IgD-negative memory B cell (primary cell): ENCODE measurements around the gene SREK1. TPM values are rescaled to one million over a fixed set of nuclear protein-coding genes. Genes with fewer than 3 reads are reported as not detected.

Source experiments
- H3K27ac Mint-ChIP-seq, 3 donors: one replicate each; pipeline ENCODE4 v1.8.0; 2020 to 2022; ENCODE audit warnings: mild to moderate bottlenecking in 3 of 3, mixed read lengths in 3 of 3, moderate library complexity in 1 of 3
- H3K27me3 Mint-ChIP-seq: one replicate; pipeline ENCODE4 v1.8.0; 2021; ENCODE audit warnings: mixed read lengths
- H3K36me3 Mint-ChIP-seq: one replicate; pipeline ENCODE4 v1.8.0; 2020; ENCODE audit warnings: mild to moderate bottlenecking, mixed read lengths
- H3K4me1 Mint-ChIP-seq, 3 donors: one replicate each; pipeline ENCODE4 v1.8.0; 2020 to 2022; ENCODE audit warnings: mixed read lengths in 3 of 3, mild to moderate bottlenecking in 1 of 3
- H3K4me3 Mint-ChIP-seq, 4 donors: one replicate each; pipeline ENCODE4 v1.8.0; 2020 to 2022; ENCODE audit warnings: mild to moderate bottlenecking in 4 of 4, mixed read lengths in 4 of 4, moderate library complexity in 3 of 4
- H3K9me3 Mint-ChIP-seq, 3 donors: one replicate each; pipeline ENCODE4 v1.8.0; 2020 to 2021; ENCODE audit warnings: mixed read lengths in 3 of 3, mild to moderate bottlenecking in 1 of 3
- polyA plus RNA-seq: library from polyadenylated mRNA; unstranded; fragments of 300-500 nt; fragmentation: Illumina TruSeq; gene quantifications from one replicate; pipeline ENCODE4 v1.2.3, GENCODE V29; 2021

Gene SREK1
- polyA plus RNA-seq, 1 donor from 2014 or later, result 25.9 TPM

GRCh38 chr5:66143473-66144073 lies 527 bp upstream of the SREK1 start:
- no peaks in the 10 kb centered on the region for H3K9me3 Mint-ChIP-seq

GRCh38 chr5:66144834-66145390 lies 812 bp downstream of the SREK1 start:
- Mint-ChIP-seq H3K4me1 (peaks cover 9 to 39% (median 24%) of the 10 kb centered on the region in 3 donors), H3K4me3 (peak overlapping the region; percentile 99 to 100 (median 100)), H3K36me3 (no peaks in the 10 kb centered on the region), H3K27ac (peak overlapping the region; percentile 100), H3K9me3 (no peaks in the 10 kb centered on the region), H3K27me3 (peaks cover 1% of the 10 kb centered on the region)

More at GRCh38 chr5:66143473-66144073, 527 bp upstream of the SREK1 start:
- Mint-ChIP-seq H3K27ac (peak overlapping the region; percentile 100), H3K36me3 (no peaks in the 10 kb centered on the region), H3K4me3 (peak overlapping the region; percentile 99 to 100 (median 100)), H3K4me1 (peaks cover 11 to 33% (median 19%) of the 10 kb centered on the region in 3 donors), H3K27me3 (peaks cover 1% of the 10 kb centered on the region)

GRCh38 chr5:66145737-66146136 lies 1.6 kb downstream of the SREK1 start:
- Mint-ChIP-seq H3K36me3 (no peaks in the 10 kb centered on the region), H3K4me1 (peaks cover 13 to 44% (median 31%) of the 10 kb centered on the region in 3 donors)

GRCh38 chr5:66149950-66150349 lies 5.8 kb downstream of the SREK1 start:
- Mint-ChIP-seq H3K9me3 (no peaks in the 10 kb centered on the region), H3K27ac (peak overlapping the region in 2 of 3 donors; percentile 5 to 45), H3K4me3 (no peak overlapping the region), H3K27me3 (peaks cover 1% of the 10 kb centered on the region), H3K36me3 (no peaks in the 10 kb centered on the region), H3K4me1 (peaks cover 17 to 40% (median 35%) of the 10 kb centered on the region in 3 donors)

More at GRCh38 chr5:66145737-66146136, 1.6 kb downstream of the SREK1 start:
- no peaks in the 10 kb centered on the region for H3K9me3 Mint-ChIP-seq
- peaks cover 1% of the 10 kb centered on the region for H3K27me3 Mint-ChIP-seq
- peak overlapping the region; percentile 63 to 100 (median 100) for H3K27ac Mint-ChIP-seq
- peak overlapping the region; percentile 99 to 100 (median 100) for H3K4me3 Mint-ChIP-seq

- H3K4me3 Mint-ChIP-seq, result no peak overlapping the region
- H3K4me1 Mint-ChIP-seq, result peaks cover 14 to 35% (median 27%) of the 10 kb centered on the region in 3 donors
- no peaks in the 10 kb centered on the region for H3K9me3 Mint-ChIP-seq
- H3K27me3 Mint-ChIP-seq, result no peaks in the 10 kb centered on the region
- peak overlapping the region in 1 of 3 donors; percentile 50 for H3K27ac Mint-ChIP-seq
- H3K36me3 Mint-ChIP-seq, result no peaks in the 10 kb centered on the region
These were observed 6.9 kb downstream of the SREK1 start for GRCh38 chr5:66151030-66151429.

- H3K27me3 Mint-ChIP-seq, result no peaks in the 10 kb centered on the region
- no peaks in the 10 kb centered on the region for H3K9me3 Mint-ChIP-seq
- peaks cover 14 to 33% (median 29%) of the 10 kb centered on the region in 3 donors for H3K4me1 Mint-ChIP-seq
- H3K4me3 Mint-ChIP-seq, result no peak overlapping the region
- no peaks in the 10 kb centered on the region for H3K36me3 Mint-ChIP-seq
- peak overlapping the region in 1 of 3 donors; percentile 50 for H3K27ac Mint-ChIP-seq
These were observed 7.4 kb downstream of the SREK1 start for GRCh38 chr5:66151491-66151890.

GRCh38 chr5:66157046-66157445 lies 12.9 kb downstream of the SREK1 start:
- Mint-ChIP-seq H3K4me1 (peaks cover 3 to 7% (median 5%) of the 10 kb centered on the region in 3 donors), H3K4me3 (no peak overlapping the region), H3K27ac (no peak overlapping the region), H3K9me3 (no peaks in the 10 kb centered on the region), H3K27me3 (no peaks in the 10 kb centered on the region), H3K36me3 (no peaks in the 10 kb centered on the region)

- no peak overlapping the region for H3K4me3 Mint-ChIP-seq
- no peak overlapping the region for H3K27ac Mint-ChIP-seq
- no peaks in the 10 kb centered on the region for H3K9me3 Mint-ChIP-seq
- no peaks in the 10 kb centered on the region for H3K27me3 Mint-ChIP-seq
- H3K4me1 Mint-ChIP-seq, result peaks cover 0 to 2% (median 2%) of the 10 kb centered on the region in 3 donors
- H3K36me3 Mint-ChIP-seq, result no peaks in the 10 kb centered on the region
These were observed 17.3 kb downstream of the SREK1 start for GRCh38 chr5:66161356-66161755.

GRCh38 chr5:66164044-66164790 lies 20.1 kb downstream of the SREK1 start:
- Mint-ChIP-seq H3K9me3 (no peaks in the 10 kb centered on the region), H3K4me1 (peaks cover 0 to 2% (median 0%) of the 10 kb centered on the region in 3 donors), H3K36me3 (no peaks in the 10 kb centered on the region), H3K4me3 (no peak overlapping the region), H3K27me3 (no peaks in the 10 kb centered on the region), H3K27ac (no peak overlapping the region)

GRCh38 chr5:66168226-66168625 lies 24.1 kb downstream of the SREK1 start:
- Mint-ChIP-seq H3K27ac (no peak overlapping the region), H3K27me3 (no peaks in the 10 kb centered on the region), H3K36me3 (no peaks in the 10 kb centered on the region)

GRCh38 chr5:66169534-66169933 lies 25.4 kb downstream of the SREK1 start:
- H3K4me3 Mint-ChIP-seq, result no peak overlapping the region
- H3K4me1 Mint-ChIP-seq, result peaks cover 9 to 21% (median 11%) of the 10 kb centered on the region in 3 donors
- H3K9me3 Mint-ChIP-seq, result no peaks in the 10 kb centered on the region
- H3K27me3 Mint-ChIP-seq, result no peaks in the 10 kb centered on the region
- no peaks in the 10 kb centered on the region for H3K36me3 Mint-ChIP-seq
- peak overlapping the region in 1 of 3 donors; percentile 63 for H3K27ac Mint-ChIP-seq

More at GRCh38 chr5:66168226-66168625, 24.1 kb downstream of the SREK1 start:
- no peak overlapping the region for H3K4me3 Mint-ChIP-seq
- peaks cover 9 to 21% (median 11%) of the 10 kb centered on the region in 3 donors for H3K4me1 Mint-ChIP-seq
- no peaks in the 10 kb centered on the region for H3K9me3 Mint-ChIP-seq

GRCh38 chr5:66170195-66170919 lies 26.3 kb downstream of the SREK1 start:
- peak overlapping the region; percentile 33 to 80 (median 60) for H3K27ac Mint-ChIP-seq
- H3K36me3 Mint-ChIP-seq, result peaks cover 2% of the 10 kb centered on the region
- H3K4me3 Mint-ChIP-seq, result peak overlapping the region in 1 of 4 donors; percentile 1
- H3K27me3 Mint-ChIP-seq, result no peaks in the 10 kb centered on the region
- peaks cover 9 to 21% (median 11%) of the 10 kb centered on the region in 3 donors for H3K4me1 Mint-ChIP-seq
- H3K9me3 Mint-ChIP-seq, result no peaks in the 10 kb centered on the region

- Mint-ChIP-seq H3K9me3 (no peaks in the 10 kb centered on the region), H3K27ac (peak overlapping the region in 2 of 3 donors; percentile 33 to 80), H3K27me3 (no peaks in the 10 kb centered on the region), H3K4me1 (peaks cover 9 to 21% (median 9%) of the 10 kb centered on the region in 3 donors), H3K36me3 (peaks cover 4% of the 10 kb centered on the region), H3K4me3 (peak overlapping the region in 1 of 4 donors; percentile 6)
These were observed 27.5 kb downstream of the SREK1 start for GRCh38 chr5:66171349-66172344.

GRCh38 chr5:66174338-66174737 lies 30.2 kb downstream of the SREK1 start:
- Mint-ChIP-seq H3K9me3 (no peaks in the 10 kb centered on the region), H3K4me1 (peaks cover 9 to 20% (median 9%) of the 10 kb centered on the region in 3 donors), H3K36me3 (peaks cover 6% of the 10 kb centered on the region), H3K27me3 (no peaks in the 10 kb centered on the region), H3K27ac (peak overlapping the region in 1 of 3 donors; percentile 19), H3K4me3 (no peak overlapping the region)
